HFF-Myc (cell line): ENCODE measurements around the gene ARMC2.

Experiments used
- DNase-seq: peaks from one replicate; pipeline ENCODE4 v3.0.0-alpha.2; 2011; ENCODE audit warnings: low read depth; ENCODE audit errors: extremely low read depth
- H3K4me3 ChIP-seq: replicated peaks from 2 replicates; pipeline ENCODE4 v1.5.1; 2011; ENCODE audit warnings: low read depth, mild to moderate bottlenecking, control low read depth, low read length
- TF ChIP-seq, protein P1 (sequence below): IDR thresholded peaks from 2 replicates; pipeline ENCODE4 v1.5.1; 2012; ENCODE audit warnings: mild to moderate bottlenecking, low read depth, low read length, control low read depth; ENCODE audit errors: missing control alignments

The ARMC2 gene

DNA sequence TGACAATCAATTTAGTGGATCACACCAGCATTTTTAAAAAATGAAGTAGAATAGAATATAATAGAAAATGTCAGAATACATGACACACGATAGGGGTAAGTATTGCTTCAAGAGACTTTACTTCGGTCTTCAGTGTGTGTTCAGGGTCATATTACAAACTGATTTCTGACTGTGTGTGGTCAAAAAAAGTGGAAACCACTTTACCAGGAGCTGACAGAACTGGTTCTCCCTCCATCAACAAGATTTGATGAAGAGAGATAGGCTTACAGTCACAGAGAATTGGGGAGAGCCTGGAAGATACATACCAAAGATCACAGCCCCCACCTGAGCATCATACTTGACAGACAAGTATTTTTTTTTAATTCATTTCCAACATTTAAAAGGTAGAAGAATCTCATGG lies 21.7 kb downstream of the ARMC2 start:
- DNase-seq, result no peak
- H3K4me3 ChIP-seq, result no peak overlapping the region
- TF ChIP-seq, protein P1, sequence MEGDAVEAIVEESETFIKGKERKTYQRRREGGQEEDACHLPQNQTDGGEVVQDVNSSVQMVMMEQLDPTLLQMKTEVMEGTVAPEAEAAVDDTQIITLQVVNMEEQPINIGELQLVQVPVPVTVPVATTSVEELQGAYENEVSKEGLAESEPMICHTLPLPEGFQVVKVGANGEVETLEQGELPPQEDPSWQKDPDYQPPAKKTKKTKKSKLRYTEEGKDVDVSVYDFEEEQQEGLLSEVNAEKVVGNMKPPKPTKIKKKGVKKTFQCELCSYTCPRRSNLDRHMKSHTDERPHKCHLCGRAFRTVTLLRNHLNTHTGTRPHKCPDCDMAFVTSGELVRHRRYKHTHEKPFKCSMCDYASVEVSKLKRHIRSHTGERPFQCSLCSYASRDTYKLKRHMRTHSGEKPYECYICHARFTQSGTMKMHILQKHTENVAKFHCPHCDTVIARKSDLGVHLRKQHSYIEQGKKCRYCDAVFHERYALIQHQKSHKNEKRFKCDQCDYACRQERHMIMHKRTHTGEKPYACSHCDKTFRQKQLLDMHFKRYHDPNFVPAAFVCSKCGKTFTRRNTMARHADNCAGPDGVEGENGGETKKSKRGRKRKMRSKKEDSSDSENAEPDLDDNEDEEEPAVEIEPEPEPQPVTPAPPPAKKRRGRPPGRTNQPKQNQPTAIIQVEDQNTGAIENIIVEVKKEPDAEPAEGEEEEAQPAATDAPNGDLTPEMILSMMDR, result no peak

DNA sequence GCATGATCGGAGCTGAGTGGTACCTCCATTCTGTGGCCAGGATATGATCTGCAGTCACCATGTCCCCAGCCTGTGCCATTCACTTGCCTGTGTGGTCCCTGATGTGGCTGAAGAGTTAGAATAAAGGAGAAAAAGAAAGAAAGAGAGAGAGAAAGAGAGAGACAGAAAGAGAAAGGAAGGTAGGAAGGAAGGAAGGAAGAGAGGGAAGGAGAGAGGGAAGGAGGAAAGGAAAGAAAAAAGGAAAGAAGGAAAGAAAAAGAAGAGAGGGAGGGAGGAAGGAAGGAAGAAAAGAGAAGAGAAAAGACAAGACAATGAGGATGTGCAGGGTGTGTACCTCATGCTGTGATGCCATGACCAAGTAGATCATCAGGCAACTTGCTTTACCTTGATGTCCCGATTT lies 22.1 kb downstream of the ARMC2 start:
- DNase-seq, result no peak
- TF ChIP-seq, protein P1, result no peak
- no peak overlapping the region for H3K4me3 ChIP-seq

DNA sequence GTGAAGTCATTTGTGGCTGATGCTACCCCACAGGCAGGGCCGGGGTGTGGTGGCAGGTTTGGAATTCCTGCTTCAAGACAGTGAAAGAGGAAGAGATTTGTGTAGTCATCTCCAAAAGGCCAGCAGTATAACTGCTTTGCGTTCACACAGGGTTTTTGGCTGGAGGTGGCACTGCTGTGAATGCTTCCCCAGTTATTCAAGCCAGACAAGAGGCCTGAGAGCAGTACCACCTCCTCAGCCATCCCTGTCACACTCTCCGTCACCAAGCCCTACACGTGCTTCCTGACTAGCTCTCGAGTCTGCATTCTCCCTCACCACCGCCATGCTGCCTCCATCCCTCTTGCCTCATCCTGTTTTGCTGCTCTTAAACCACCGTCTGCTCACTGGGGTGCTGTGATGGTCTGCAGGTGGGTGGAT lies 23.9 kb downstream of the ARMC2 start:
- no peak overlapping the region for H3K4me3 ChIP-seq
- TF ChIP-seq, protein P1, result no peak
- no peak for DNase-seq

DNA sequence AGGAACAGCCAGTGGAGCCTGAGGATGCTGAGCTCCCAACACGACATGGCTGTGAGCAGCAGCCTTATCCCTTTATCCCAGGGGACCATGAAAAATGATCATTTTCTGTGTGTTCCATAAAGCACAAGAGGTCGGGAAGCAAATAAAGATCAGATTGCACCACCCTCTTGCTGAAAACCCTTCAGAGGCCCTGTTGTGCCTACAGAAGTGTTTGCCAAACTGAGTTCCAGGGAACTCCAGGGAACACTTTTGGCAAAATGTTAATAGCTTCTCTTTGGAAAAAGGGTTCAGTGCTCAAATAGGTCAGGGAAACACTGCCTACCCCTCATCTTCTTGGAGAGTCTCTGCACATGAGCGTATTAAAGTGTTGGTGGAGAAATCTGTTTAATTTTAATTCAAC lies 24.4 kb downstream of the ARMC2 start:
- DNase-seq, result no peak
- H3K4me3 ChIP-seq, result no peak overlapping the region
- TF ChIP-seq, protein P1, result no peak

DNA sequence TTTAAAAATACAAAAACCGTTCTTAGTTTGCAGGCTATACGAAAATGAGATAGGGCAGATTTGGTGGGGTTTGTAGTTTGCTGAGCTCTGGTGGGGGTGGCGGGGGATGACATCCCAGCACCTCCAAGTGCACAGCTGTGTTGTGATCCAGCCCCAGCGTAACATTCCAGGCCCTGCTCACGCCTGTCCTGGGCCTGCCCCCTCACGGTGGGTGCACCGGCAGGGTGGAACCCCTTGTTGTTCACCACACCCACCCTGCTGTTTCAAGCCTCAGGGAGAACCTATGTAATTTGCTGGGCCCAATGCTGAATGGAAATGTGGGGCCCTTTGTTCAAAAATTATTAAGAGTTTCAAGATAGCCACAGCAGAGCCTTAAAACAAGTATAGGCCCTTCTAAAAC lies 25.0 kb downstream of the ARMC2 start:
- TF ChIP-seq, protein P1, result no peak
- no peak for DNase-seq
- H3K4me3 ChIP-seq, result no peak overlapping the region

DNA sequence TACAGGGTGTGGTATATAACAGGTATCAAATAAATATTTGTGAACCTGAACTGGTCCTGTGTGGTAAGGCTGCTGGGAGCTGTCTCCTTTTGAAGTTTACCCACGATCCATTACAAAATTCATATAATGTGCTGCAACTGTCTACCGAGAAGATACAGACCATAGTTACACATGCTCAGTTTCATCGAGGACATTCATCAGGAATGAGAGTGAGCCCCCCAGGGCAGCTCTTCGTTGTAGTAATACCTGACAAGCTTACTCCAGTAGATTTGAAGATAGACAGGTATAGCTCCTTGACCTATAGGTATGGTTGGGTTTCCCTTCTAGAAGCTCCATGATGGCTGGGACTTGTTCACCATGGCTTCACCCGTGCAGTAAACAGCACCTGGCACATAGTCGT lies 25.7 kb downstream of the ARMC2 start:
- TF ChIP-seq, protein P1, result no peak
- no peak for DNase-seq
- no peak overlapping the region for H3K4me3 ChIP-seq

DNA sequence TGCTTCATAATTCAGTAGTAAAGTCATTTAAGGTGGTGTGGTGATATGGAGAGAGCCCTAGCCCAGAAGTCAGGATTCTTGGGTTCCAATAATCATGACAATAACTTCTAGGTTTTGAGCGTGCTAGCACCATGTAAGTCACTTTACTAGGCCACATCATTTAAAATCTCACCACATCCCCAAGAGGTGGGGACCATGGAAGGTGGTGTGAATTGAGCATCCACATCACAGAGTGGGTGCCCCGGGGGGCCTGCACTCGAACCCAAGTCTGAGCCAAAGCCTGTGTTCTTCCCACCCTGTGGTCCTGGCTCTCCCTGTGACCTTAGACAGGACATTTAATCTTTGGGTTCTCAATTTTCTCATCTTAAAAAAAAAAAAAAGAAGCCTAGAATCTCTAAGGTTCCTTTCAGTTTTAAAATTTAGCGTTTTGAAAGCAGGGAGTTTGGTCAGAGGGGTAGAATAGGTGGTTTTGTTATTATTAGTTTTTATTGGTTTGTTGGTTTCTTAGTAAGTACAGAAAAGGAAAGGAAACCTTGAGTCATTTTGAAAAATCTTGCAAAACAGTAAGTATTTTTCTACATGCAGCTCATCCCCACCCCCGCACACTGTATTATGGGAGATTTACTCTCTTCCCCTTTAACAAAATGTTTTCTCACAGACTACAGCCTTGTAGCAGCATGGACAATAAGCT lies 26.4 kb downstream of the ARMC2 start:
- DNase-seq, result no peak

More for the DNA sequence above, 26.4 kb downstream of the ARMC2 start:
- no peak overlapping the region for H3K4me3 ChIP-seq
- TF ChIP-seq, protein P1, result no peak
